Astrocyte of the cerebellum (primary cell): ENCODE measurements around the gene DCTN2.
"Not testable (repeated sequence)": the region's sequence is repeated elsewhere in the genome, so short reads cannot be mapped to it uniquely, and the experiment has no call there.

ENCODE experiments used
- DNase-seq: peaks from one replicate; pipeline ENCODE4 v3.0.0-alpha.2; 2011; ENCODE audit warnings: low read depth
- H3K4me3 ChIP-seq: 2 replicates; pipeline ENCODE4 v1.5.1; 2011; ENCODE audit warnings: mild to moderate bottlenecking, low read depth, low read length, moderate library complexity
- in situ Hi-C: cut with HindIII; loops from 2 replicates; pipeline ENCODE4 v1.10.0; 2017; ENCODE audit warnings: low sequenced_read_pairs
- TF ChIP-seq, protein P1 (sequence below): IDR thresholded peaks from 2 replicates; pipeline ENCODE4 v1.5.1; 2012; ENCODE audit warnings: low read length, low read depth, moderate library complexity, mild to moderate bottlenecking; ENCODE audit errors: missing control alignments

DCTN2 gene

DNA sequence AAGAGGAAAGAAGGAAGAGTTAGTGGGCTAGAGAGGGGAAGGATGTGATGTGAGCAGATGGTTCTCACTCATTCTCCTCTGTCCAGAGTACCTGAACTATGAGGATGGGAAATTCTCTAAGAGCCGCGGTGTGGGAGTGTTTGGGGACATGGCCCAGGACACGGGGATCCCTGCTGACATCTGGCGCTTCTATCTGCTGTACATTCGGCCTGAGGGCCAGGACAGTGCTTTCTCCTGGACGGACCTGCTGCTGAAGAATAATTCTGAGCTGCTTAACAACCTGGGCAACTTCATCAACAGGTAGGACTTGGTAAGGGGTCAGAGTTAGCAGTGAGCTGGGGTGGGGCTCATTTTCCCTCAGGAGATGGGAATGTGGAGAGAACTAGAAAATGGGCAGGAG lies 34.3 kb downstream of the DCTN2 start:
- DNase-seq = no peak
- no peak overlapping the region for H3K4me3 ChIP-seq
- TF ChIP-seq, protein P1, sequence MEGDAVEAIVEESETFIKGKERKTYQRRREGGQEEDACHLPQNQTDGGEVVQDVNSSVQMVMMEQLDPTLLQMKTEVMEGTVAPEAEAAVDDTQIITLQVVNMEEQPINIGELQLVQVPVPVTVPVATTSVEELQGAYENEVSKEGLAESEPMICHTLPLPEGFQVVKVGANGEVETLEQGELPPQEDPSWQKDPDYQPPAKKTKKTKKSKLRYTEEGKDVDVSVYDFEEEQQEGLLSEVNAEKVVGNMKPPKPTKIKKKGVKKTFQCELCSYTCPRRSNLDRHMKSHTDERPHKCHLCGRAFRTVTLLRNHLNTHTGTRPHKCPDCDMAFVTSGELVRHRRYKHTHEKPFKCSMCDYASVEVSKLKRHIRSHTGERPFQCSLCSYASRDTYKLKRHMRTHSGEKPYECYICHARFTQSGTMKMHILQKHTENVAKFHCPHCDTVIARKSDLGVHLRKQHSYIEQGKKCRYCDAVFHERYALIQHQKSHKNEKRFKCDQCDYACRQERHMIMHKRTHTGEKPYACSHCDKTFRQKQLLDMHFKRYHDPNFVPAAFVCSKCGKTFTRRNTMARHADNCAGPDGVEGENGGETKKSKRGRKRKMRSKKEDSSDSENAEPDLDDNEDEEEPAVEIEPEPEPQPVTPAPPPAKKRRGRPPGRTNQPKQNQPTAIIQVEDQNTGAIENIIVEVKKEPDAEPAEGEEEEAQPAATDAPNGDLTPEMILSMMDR = no peak
- in situ Hi-C loops = no loop called here

DNA sequence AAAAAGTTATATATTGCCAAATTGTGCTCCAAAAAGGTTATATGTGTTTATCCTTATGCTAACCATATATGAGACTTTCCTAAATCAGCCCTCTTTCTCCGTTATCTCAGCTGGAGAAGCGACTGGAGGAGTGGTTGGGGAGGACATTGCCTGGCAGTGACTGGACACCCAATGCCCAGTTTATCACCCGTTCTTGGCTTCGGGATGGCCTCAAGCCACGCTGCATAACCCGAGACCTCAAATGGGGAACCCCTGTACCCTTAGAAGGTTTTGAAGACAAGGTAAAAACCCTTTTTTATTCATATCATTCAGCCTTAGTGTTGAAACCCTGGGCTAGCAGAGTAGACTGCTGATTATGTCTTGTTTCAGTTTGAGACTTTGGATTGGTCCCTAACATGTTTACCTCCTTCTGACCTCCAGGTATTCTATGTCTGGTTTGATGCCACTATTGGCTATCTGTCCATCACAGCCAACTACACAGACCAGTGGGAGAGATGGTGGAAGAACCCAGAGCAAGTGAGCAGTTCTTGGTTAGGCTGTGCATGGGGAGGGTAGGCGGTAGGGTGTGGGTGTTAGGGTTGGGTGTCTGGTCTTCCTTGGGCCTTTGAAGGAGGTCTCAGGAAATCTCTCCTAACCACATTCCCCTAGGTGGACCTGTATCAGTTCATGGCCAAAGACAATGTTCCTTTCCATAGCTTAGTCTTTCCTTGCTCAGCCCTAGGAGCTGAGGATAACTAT lies 35.2 kb downstream of the DCTN2 start:
- no peak overlapping the region for H3K4me3 ChIP-seq
- no peak for DNase-seq
- in situ Hi-C loops = no loop called here
- TF ChIP-seq, protein P1 = no peak

DNA sequence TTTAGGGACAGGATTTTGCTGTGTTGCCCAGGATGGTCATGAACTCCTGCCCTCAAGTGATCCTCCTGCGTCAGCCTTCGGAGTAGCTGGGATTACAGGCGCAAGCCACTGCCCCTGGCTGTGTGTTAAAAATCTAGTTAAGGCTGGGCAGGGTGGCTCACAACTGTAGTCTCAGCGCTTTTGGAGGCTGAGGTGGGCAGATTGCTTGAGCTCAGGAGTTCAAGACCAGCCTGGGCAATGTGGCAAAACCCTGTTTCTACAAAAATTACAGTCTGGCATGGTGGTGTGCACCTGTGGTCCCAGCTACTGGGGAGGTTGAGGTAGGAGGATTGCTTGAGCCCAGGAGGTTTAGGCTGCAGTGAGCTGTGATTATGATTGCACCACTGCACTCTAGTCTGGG lies 35.8 kb downstream of the DCTN2 start:
- in situ Hi-C loops = no loop called here
- H3K4me3 ChIP-seq = no peak overlapping the region
- DNase-seq = no peak
- TF ChIP-seq, protein P1 = no peak

DNA sequence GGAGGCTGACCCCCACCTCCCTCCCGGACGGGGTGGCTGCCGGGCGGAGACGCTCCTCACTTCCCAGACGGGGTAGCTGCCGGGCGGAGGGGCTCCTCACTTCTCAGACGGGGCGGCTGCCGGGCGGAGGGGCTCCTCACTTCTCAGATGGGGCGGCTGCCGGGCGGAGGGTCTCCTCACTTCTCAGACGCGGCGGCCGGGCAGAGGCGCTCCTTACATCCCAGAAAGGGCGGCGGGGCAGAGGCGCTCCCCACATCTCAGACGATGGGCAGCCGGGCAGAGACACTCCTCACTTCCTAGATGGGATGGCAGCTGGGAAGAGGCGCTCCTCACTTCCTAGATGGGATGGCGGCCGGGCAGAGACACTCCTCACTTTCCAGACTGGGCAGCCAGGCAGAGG lies 39.2 kb downstream of the DCTN2 start:
- DNase-seq, in situ Hi-C loops, H3K4me3 ChIP-seq: not testable (repeated sequence)

DNA sequence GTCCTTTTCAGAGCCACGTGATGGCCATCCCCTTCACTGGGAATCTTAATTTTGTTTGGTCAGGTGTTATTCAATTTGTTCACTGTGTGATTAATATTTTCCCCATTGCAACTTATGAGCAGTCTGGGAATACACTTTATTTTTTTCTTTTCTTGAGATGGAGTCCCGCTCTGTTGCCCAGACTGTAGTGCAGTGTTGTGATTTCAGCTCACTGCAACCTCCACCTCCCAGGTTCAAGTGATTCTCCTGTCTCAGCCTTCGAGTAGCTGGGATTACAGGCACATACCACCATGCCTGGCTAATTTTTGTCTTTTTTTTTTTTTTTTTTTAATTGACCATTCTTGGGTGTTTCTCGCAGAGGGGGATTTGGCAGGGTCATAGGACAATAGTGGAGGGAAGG lies 40.5 kb downstream of the DCTN2 start:
- H3K4me3 ChIP-seq, in situ Hi-C loops, DNase-seq: not testable (repeated sequence)

DNA sequence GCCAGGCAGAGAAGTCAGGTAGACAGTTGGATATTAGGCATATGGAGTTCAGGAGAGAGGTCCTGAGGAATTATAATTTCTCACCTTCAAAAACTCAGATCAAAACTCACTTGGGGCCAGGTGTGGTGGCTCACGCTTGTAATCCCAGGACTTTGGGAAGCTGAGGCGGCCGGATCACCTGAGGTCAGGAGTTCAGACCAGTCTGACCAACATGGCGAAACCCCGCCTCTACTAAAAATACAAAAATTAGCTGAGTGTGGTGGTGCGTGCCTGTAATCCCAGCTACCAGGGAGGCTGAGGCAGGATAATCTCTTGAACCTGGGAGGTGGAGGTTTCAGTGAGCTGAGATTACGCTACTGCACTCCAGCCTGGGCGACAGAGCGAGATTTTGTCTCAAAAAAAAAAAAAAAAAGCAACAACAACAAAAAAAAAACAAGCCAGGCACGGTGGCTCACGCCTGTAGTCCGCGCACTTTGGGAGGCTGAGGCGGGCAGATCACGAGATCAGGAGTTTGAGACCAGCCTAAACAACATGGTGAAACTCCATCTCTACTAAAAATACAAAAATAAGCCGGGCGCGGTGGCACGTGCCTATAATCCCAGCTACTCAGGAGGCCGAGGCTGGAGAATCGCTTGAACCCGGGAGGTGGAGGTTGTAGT lies 44.6 kb downstream of the DCTN2 start:
- H3K4me3 ChIP-seq, DNase-seq, in situ Hi-C loops: not testable (repeated sequence)

DNA sequence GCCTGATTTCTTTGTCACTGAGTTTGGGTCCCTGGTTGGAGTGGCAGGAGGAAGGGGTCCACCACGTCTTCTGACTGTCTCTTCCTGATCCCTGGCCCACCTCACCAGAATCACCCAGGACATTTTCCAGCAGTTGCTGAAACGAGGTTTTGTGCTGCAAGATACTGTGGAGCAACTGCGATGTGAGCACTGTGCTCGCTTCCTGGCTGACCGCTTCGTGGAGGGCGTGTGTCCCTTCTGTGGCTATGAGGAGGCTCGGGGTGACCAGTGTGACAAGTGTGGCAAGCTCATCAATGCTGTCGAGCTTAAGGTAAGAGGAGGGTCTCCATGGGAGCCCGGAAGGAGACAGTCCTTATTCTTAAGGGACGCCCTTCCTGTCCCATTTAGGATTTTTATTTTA lies 46.8 kb downstream of the DCTN2 start:
- in situ Hi-C loops = no loop called here
- DNase-seq = no peak
- TF ChIP-seq, protein P1 = no peak
- H3K4me3 ChIP-seq = no peak overlapping the region

DNA sequence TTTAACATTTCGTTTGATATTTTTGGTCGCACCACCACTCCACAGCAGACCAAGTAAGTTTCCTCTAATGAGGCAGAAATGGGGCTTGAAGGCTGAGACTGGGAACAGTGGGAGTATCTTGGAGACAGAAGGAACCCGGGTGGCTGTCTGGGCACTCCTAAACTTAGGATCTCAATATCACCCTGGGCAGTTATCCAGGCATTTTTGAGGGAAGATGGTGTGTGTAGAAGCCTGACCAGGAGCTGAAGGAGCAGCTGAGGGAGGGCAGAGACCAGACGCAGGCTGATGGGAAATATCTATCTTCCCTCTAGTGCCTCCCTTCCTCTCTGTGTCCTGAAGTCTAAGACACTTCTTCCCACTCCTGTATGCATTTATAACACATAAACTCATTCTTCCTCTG lies 48.4 kb downstream of the DCTN2 start:
- no peak overlapping the region for H3K4me3 ChIP-seq
- TF ChIP-seq, protein P1 = no peak
- no peak for DNase-seq
- in situ Hi-C loops = no loop called here
